Measurements from ENCODE around the gene RAB31. TPM values are rescaled to one million over a fixed set of nuclear protein-coding genes. Genes with fewer than 3 reads are reported as not detected.

RAB31 gene
- total RNA-seq, 6 donors from 2014 or later, result 40.3 to 128 (median 95.8) TPM

DNA sequence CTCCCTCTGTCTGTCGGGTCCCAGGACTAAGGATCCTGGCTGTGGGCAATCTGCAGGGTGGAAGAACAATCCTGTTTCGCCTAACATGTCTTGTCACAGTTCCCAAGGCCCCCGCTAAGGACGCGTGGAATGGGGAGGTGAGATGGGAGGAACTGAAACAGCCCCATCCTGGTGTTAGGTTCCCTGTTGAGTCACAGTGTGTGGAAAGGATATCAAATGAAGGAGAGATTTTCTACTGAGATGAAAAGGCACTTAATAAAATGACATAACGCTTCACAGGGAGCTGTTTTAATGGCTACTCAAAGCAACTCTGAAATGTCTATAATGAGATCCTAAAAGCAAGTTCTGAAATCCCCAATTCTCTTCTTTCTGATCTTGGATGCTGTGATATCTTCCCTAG lies 52.5 kb downstream of the RAB31 start:
- DNase-seq, result no peak
- H3K4me1 ChIP-seq, result peaks cover 0 to 13% (median 6%) of the 10 kb centered on the region in 4 donors
- no peak overlapping the region for H3K4me3 ChIP-seq
- no peak for ATAC-seq (ENCODE audit: low FRiP score in 2 of 2)
- no peak for TF ChIP-seq POLR2AphosphoS5 (IDR thresholded peaks at IDR 0.05)
- TF ChIP-seq CTCF (IDR thresholded peaks at IDR 0.05), result no peak
- no peak for TF ChIP-seq EP300 (IDR thresholded peaks at IDR 0.05)
- no peak for TF ChIP-seq POLR2A (IDR thresholded peaks at IDR 0.05)
- H3K27ac ChIP-seq, result no peak overlapping the region
- no peaks in the 10 kb centered on the region for H3K9me3 ChIP-seq
- WGBS, 2 donors, result 66 to 71% methylated on average over 6 of the region's 6 CpGs
- no peaks in the 10 kb centered on the region for H3K27me3 ChIP-seq
- peaks cover 0 to 2% (median 0%) of the 10 kb centered on the region in 4 donors for H3K36me3 ChIP-seq

- H3K27me3 ChIP-seq, result no peaks in the 10 kb centered on the region
- ATAC-seq (ENCODE audit: low FRiP score in 2 of 2), result peak in 1 of 2 donors; percentile 60
- no peak for DNase-seq
- TF ChIP-seq POLR2A (IDR thresholded peaks at IDR 0.05), result peak in 1 of 4 donors; percentile 16
- TF ChIP-seq EP300 (IDR thresholded peaks at IDR 0.05), result no peak
- 59 to 79% methylated on average over 5 of the region's 5 CpGs for WGBS, 2 donors
- peaks cover 0 to 11% (median 8%) of the 10 kb centered on the region in 4 donors for H3K4me1 ChIP-seq
- no peaks in the 10 kb centered on the region for H3K9me3 ChIP-seq
- peaks cover 0 to 2% (median 0%) of the 10 kb centered on the region in 4 donors for H3K36me3 ChIP-seq
- H3K27ac ChIP-seq, result peak overlapping the region in 3 of 4 donors; percentile 10 to 48 (median 32)
- H3K4me3 ChIP-seq, result no peak overlapping the region
These were observed 54.4 kb downstream of the RAB31 start for GRCh38 chr18:9762526-9762925.

GRCh38 chr18:9763157-9763556 lies 55.1 kb downstream of the RAB31 start:
- Histone ChIP-seq H3K4me3 (no peak overlapping the region), H3K4me1 (peaks cover 0 to 11% (median 8%) of the 10 kb centered on the region in 4 donors), H3K36me3 (peaks cover 0 to 2% (median 0%) of the 10 kb centered on the region in 4 donors), H3K9me3 (no peaks in the 10 kb centered on the region), H3K27ac (peak overlapping the region in 1 of 4 donors; percentile 10), H3K27me3 (no peaks in the 10 kb centered on the region)
- ATAC-seq (ENCODE audit: low FRiP score in 2 of 2) (no peak), DNase-seq (no peak)
- TF ChIP-seq EP300 (IDR thresholded peaks at IDR 0.05) (no peak), CTCF (IDR thresholded peaks at IDR 0.05) (no peak), POLR2AphosphoS5 (IDR thresholded peaks at IDR 0.05) (no peak), POLR2A (IDR thresholded peaks at IDR 0.05) (no peak)
- WGBS, 2 donors, result 95 to 100% methylated on average over 5 of the region's 5 CpGs

DNA sequence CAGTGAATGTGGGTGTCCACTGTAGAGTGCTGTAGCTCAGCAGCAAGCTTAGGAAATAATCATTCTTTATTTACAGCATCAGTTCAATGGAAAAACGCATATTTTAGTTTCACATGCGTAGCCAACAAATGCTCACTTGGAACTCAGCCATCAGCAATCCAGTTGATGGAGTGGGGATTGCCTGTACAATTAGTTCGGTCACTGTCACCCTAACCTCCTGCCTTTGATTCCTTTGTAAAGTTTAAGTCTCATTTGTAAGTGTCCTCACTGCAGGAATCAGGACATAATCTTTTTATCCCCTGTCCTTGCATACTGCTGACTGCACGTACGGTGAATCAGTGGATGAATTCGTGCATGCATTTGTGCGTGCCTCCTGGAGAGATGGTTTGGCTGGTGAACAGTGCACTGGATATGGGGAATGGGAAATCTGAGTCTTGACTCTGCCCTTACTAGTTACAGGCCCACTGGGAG lies 55.9 kb downstream of the RAB31 start:
- Histone ChIP-seq H3K9me3 (no peaks in the 10 kb centered on the region), H3K4me3 (no peak overlapping the region), H3K27ac (no peak overlapping the region), H3K4me1 (peaks cover 0 to 9% (median 7%) of the 10 kb centered on the region in 4 donors), H3K36me3 (peaks cover 0 to 2% (median 0%) of the 10 kb centered on the region in 4 donors), H3K27me3 (no peaks in the 10 kb centered on the region)
- TF ChIP-seq POLR2A (IDR thresholded peaks at IDR 0.05), result no peak
- TF ChIP-seq CTCF (IDR thresholded peaks at IDR 0.05), result no peak
- TF ChIP-seq POLR2AphosphoS5 (IDR thresholded peaks at IDR 0.05), result no peak
- no peak for TF ChIP-seq EP300 (IDR thresholded peaks at IDR 0.05)
- WGBS, 2 donors, result 77 to 84% methylated on average over 7 of the region's 7 CpGs
- ATAC-seq (ENCODE audit: low FRiP score in 2 of 2) (no peak), DNase-seq (no peak)

DNA sequence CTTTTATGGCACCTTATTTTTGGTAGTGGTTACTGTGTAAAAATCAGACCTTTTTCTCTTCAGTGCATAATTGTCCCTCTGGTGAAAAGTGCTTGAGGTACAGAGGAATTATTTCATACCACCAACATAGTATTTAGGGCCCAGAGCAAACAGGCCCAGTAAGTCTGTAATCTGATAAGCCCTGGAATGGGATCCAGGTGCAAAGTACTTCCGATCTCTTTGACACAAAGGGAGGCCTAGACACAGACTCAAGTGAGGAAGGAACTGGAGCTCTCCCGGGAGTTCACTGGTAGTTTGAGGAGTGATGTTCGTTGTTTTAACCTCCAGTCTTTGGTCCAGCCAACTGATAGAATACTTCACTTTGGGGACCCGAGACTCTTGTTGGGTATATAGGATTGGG lies 57.4 kb downstream of the RAB31 start:
- TF ChIP-seq EP300 (IDR thresholded peaks at IDR 0.05) (no peak), POLR2A (IDR thresholded peaks at IDR 0.05) (no peak), CTCF (IDR thresholded peaks at IDR 0.05) (no peak), POLR2AphosphoS5 (IDR thresholded peaks at IDR 0.05) (no peak)
- no peak for ATAC-seq (ENCODE audit: low FRiP score in 2 of 2)

More for the DNA sequence above, 57.4 kb downstream of the RAB31 start:
- Histone ChIP-seq H3K4me3 (no peak overlapping the region), H3K9me3 (no peaks in the 10 kb centered on the region), H3K4me1 (peaks cover 0 to 11% (median 8%) of the 10 kb centered on the region in 4 donors), H3K27me3 (no peaks in the 10 kb centered on the region), H3K36me3 (peaks cover 0 to 2% (median 0%) of the 10 kb centered on the region in 4 donors), H3K27ac (peak overlapping the region in 3 of 4 donors; percentile 39 to 46 (median 45))
- 75 to 78% methylated on average over 4 of the region's 4 CpGs for WGBS, 2 donors
- no peak for DNase-seq

Data from upper lobe of left lung (tissue), 6 donors.